Coronary artery (tissue), 2 donors: Measurements from ENCODE around the gene DCHS2.

Experiments
- DNase-seq: peaks from one replicate; pipeline ENCODE4 v3.0.0-alpha.2; 2017; ENCODE audit warnings: low spot score
- H3K27ac ChIP-seq, 2 donors: fragments of 200-600 bp; sonication (generic); one replicate each; pipeline ENCODE4 v1.5.1; 2016 to 2019
- H3K4me3 ChIP-seq: fragments of 200-600 bp; sonication (generic); 2 replicates; pipeline ENCODE4 v1.5.1; 2016; ENCODE audit warnings: mild to moderate bottlenecking, moderate library complexity
- TF ChIP-seq, protein P1 (sequence below): fragments of 200-600 bp; sonication (generic); IDR thresholded peaks from one replicate; pipeline ENCODE4 v1.5.1; 2019; ENCODE audit warnings: antibody characterized with exemption

Gene DCHS2

DNA sequence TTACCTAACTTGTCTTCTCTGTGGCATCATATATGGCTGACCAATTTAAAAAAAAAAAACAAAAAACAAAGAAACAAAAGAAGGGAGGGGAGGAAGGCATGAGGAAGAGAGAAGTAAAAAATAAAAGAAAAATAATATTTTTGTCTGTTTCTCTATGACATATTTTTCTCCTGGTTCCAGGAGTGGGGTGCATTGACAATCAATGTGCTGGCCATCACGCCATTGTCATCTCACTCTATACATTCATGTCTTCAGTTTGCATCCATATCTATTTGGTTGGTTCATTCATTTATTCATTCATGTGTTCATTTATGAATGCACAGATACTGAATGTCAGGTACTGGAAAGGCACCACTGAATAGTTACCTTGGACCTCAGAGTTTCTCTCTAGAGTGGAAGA lies 183.4 kb downstream of the DCHS2 start:
- no peak for DNase-seq
- TF ChIP-seq, protein P1, sequence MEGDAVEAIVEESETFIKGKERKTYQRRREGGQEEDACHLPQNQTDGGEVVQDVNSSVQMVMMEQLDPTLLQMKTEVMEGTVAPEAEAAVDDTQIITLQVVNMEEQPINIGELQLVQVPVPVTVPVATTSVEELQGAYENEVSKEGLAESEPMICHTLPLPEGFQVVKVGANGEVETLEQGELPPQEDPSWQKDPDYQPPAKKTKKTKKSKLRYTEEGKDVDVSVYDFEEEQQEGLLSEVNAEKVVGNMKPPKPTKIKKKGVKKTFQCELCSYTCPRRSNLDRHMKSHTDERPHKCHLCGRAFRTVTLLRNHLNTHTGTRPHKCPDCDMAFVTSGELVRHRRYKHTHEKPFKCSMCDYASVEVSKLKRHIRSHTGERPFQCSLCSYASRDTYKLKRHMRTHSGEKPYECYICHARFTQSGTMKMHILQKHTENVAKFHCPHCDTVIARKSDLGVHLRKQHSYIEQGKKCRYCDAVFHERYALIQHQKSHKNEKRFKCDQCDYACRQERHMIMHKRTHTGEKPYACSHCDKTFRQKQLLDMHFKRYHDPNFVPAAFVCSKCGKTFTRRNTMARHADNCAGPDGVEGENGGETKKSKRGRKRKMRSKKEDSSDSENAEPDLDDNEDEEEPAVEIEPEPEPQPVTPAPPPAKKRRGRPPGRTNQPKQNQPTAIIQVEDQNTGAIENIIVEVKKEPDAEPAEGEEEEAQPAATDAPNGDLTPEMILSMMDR, result no peak
- Histone ChIP-seq H3K4me3 (no peak overlapping the region), H3K27ac (no peak overlapping the region)

- no peak overlapping the region for H3K4me3 ChIP-seq
- TF ChIP-seq, protein P1, result no peak
- no peak for DNase-seq
- no peak overlapping the region for H3K27ac ChIP-seq
These were observed 184.1 kb downstream of the DCHS2 start for GRCh38 chr4:154307451-154307850.

- Histone ChIP-seq H3K27ac (no peak overlapping the region), H3K4me3 (no peak overlapping the region)
- DNase-seq, result no peak
- TF ChIP-seq, protein P1, result no peak
These were observed 186.0 kb downstream of the DCHS2 start for GRCh38 chr4:154305616-154306015.

DNA sequence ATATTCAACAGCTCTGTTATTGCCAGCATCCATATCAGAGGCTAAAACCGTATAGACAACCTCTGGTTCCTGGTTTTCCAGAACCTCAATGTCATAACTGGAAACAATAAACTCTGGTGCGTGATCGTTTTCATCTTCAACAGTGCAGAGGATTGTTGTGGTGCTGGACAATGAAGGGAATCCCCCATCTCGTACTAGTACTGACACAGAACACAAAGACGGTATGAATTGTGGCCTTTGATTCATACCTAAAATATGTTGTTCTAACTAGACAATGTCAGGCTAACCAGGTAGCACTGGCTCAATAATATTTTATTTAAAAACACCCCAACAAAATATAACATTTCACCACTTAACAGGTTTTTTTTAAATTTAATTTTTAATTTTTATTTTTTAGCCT lies 186.9 kb downstream of the DCHS2 start:
- TF ChIP-seq, protein P1, result no peak
- no peak overlapping the region for H3K27ac ChIP-seq

DNA sequence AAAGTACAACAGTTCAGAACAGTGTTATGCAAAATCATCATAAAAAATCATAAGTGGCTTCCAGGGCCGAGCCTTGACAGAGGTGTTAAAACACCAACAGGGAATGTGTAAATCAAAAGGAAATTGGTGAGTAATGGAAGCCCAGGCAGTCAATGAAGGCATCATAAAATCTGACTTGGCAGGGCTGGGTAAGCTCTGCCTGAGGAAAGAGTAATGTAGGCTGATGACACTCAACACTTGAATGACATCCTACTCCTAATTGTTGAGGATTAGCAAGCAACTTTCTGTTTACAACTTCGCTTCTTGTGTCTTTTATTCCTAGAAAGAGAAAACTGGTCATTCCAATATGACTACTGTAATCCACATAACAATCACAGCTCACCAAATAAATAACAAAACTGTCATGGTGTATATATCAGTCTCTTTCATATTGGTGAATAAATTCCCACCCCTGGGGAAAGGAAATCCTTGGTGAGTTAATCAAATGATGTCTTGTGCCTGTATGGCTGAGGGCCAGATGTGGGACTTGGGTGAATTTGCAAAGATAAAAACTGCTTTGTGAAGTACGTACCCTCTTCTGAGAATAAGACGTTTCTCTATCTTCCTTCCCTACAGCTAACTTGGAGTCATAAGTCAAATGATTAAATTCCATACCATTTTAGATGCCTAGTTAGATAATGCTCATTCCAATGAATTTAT lies 196.8 kb downstream of the DCHS2 start:
- no peak overlapping the region for H3K27ac ChIP-seq
- TF ChIP-seq, protein P1, result no peak
- DNase-seq, result no peak
- H3K4me3 ChIP-seq, result no peak overlapping the region

More for the DNA sequence above, 186.9 kb downstream of the DCHS2 start:
- no peak overlapping the region for H3K4me3 ChIP-seq
- DNase-seq, result no peak

DNA sequence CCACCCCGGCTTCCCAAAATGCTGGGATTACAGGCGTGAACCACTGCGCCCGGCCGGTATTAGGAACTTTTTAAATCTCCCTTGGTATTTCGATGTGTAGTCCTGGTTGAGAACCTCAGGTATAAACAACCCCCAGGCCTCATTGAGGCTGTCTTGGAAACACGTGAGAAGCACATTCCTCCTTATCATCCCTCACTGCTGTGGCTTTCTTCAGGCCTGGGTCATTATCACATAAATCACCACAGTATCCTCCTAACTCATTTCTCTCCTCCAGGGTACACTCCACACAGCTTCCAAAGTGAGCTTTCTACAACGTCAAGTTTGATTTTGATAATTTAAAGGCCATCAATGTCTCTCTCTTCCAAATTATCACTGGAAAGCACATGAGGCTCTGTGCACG lies 198.2 kb downstream of the DCHS2 start:
- TF ChIP-seq, protein P1, result no peak
- H3K27ac ChIP-seq, result no peak overlapping the region
- H3K4me3 ChIP-seq, result no peak overlapping the region
- no peak for DNase-seq

- TF ChIP-seq, protein P1, result no peak
- Histone ChIP-seq H3K4me3 (no peak overlapping the region), H3K27ac (no peak overlapping the region)
- DNase-seq, result no peak
These were observed 199.0 kb downstream of the DCHS2 start for GRCh38 chr4:154292589-154292988.
